Measurements from ENCODE around the gene FLNB. TPM values are rescaled to one million over a fixed set of nuclear protein-coding genes. Genes with fewer than 3 reads are reported as not detected.

FLNB gene
- total and polyA plus RNA-seq, 2 of the 13 experiments (the other 11 are each of a cell fraction or from before 2014, with no cell fraction given) = 106 to 130 TPM

GRCh38 chr3:58111513-58112184 lies 103.4 kb downstream of the FLNB start (continued):
- TF ChIP-seq SOX13 (IDR thresholded peaks at IDR 0.05) (no peak), SOX13 (CRISPR knock-in tag; conservative IDR thresholded peaks at IDR 0.05 in 1 of 2, IDR thresholded peaks at IDR 0.05 in 1 of 2) (peak in 1 of 2 experiments; percentile 67; a peak in 1 of 4 replicates), SP1 (IDR thresholded peaks at IDR 0.05) (no peak), SP1 (CRISPR knock-in tag; IDR thresholded peaks at IDR 0.05) (no peak), ZBTB7A (CRISPR knock-in tag; IDR thresholded peaks at IDR 0.05) (no peak), FIP1L1 (IDR thresholded peaks at IDR 0.05; ENCODE audit: borderline replicate concordance, insufficient read depth, low read depth, low read length) (no peak), GRHL1 (CRISPR knock-in tag; conservative IDR thresholded peaks at IDR 0.05) (no peak), EP300 (IDR thresholded peaks at IDR 0.05; ENCODE audit: low read depth in 2 of 2, low read length in 2 of 2) (peak in 1 of 2 experiments; percentile 58; a peak in 1 of 4 replicates), EP300 (CRISPR knock-in tag; IDR thresholded peaks at IDR 0.05; ENCODE audit: borderline replicate concordance) (no peak), ZNF703 (CRISPR knock-in tag; IDR thresholded peaks at IDR 0.05; ENCODE audit: borderline replicate concordance) (no peak), ZNF547 (CRISPR knock-in tag; IDR thresholded peaks at IDR 0.05) (no peak), AHR (CRISPR knock-in tag; IDR thresholded peaks at IDR 0.05) (no peak), ZNF329 (CRISPR knock-in tag; IDR thresholded peaks at IDR 0.05; ENCODE audit: low read depth) (no peak), HDAC2 (CRISPR knock-in tag; IDR thresholded peaks at IDR 0.05) (0 out of 2 replicates have a peak, but pooled peaks have one; percentile 20), ZNF362 (CRISPR knock-in tag; IDR thresholded peaks at IDR 0.05; ENCODE audit: borderline replicate concordance) (0 out of 2 replicates have a peak, but pooled peaks have one; percentile 25), PHF21A (CRISPR knock-in tag; IDR thresholded peaks at IDR 0.05) (0 out of 2 replicates have a peak, but pooled peaks have one; percentile 17), JUND (CRISPR knock-in tag; IDR thresholded peaks at IDR 0.05) (no peak), CHD4 (IDR thresholded peaks at IDR 0.05; ENCODE audit: borderline replicate concordance, low read length) (no peak), PCBP1 (IDR thresholded peaks at IDR 0.05; ENCODE audit: borderline replicate concordance, low read depth, low read length) (no peak), ZNF383 (CRISPR knock-in tag; IDR thresholded peaks at IDR 0.05; ENCODE audit: borderline replicate concordance) (no peak), ZFY (CRISPR knock-in tag; IDR thresholded peaks at IDR 0.05) (no peak), ZNF616 (CRISPR knock-in tag; IDR thresholded peaks at IDR 0.05; ENCODE audit: low read depth) (no peak), NR2F2 (IDR thresholded peaks at IDR 0.05; ENCODE audit: borderline replicate concordance, low read depth) (no peak), DBP (CRISPR knock-in tag; IDR thresholded peaks at IDR 0.05; ENCODE audit: not compliant biosample characterization) (no peak), CBX2 (IDR thresholded peaks at IDR 0.05; ENCODE audit: low read depth, low read length) (no peak), CBX2 (CRISPR knock-in tag; IDR thresholded peaks at IDR 0.05; ENCODE audit: low read depth) (no peak), MYNN (CRISPR knock-in tag; IDR thresholded peaks at IDR 0.05; ENCODE audit: low read depth) (no peak), ZNF792 (CRISPR knock-in tag; IDR thresholded peaks at IDR 0.05) (no peak)
